OCI-LY7 (cell line): ENCODE measurements around the gene C1QA.

Source experiments
- EZH2phosphoT487 ChIP-seq: fragments of 200-600 bp; sonication (generic); IDR thresholded peaks from 2 replicates; pipeline ENCODE4 v1.6.1; 2018; ENCODE audit warnings: low read depth, borderline replicate concordance, mild to moderate bottlenecking, mixed run types, antibody characterized with exemption, low read length, moderate library complexity, mixed read lengths
- TF ChIP-seq, protein P1 (sequence below): fragments of 200-600 bp; sonication (generic); conservative IDR thresholded peaks from 2 replicates; pipeline ENCODE4 v1.5.1; 2014; ENCODE audit warnings: mild to moderate bottlenecking, antibody characterized with exemption, low read length, moderate library complexity, mixed read lengths

DNA sequence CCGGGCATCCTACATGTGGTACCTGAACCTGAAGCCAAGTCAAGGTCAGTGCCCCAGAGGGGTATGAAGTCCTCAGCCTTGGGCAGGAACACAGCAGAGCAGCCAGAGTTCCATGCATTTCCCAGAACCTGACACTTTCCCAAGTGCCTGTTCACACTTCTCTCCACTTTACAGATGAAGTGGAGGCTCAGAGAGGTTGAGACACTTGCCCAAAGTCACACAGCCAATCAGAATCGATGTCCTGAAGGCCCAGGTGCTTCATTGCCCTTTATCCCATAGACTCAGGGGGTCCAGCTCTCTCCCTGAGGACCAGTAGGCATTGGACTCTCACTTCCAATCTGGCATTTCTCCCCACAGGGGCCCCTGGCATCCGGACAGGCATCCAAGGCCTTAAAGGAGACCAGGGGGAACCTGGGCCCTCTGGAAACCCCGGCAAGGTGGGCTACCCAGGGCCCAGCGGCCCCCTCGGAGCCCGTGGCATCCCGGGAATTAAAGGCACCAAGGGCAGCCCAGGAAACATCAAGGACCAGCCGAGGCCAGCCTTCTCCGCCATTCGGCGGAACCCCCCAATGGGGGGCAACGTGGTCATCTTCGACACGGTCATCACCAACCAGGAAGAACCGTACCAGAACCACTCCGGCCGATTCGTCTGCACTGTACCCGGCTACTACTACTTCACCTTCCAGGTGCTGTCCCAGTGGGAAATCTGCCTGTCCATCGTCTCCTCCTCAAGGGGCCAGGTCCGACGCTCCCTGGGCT lies 2.2 kb downstream of the C1QA start:
- TF ChIP-seq, protein P1, sequence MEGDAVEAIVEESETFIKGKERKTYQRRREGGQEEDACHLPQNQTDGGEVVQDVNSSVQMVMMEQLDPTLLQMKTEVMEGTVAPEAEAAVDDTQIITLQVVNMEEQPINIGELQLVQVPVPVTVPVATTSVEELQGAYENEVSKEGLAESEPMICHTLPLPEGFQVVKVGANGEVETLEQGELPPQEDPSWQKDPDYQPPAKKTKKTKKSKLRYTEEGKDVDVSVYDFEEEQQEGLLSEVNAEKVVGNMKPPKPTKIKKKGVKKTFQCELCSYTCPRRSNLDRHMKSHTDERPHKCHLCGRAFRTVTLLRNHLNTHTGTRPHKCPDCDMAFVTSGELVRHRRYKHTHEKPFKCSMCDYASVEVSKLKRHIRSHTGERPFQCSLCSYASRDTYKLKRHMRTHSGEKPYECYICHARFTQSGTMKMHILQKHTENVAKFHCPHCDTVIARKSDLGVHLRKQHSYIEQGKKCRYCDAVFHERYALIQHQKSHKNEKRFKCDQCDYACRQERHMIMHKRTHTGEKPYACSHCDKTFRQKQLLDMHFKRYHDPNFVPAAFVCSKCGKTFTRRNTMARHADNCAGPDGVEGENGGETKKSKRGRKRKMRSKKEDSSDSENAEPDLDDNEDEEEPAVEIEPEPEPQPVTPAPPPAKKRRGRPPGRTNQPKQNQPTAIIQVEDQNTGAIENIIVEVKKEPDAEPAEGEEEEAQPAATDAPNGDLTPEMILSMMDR = no peak
- no peak for TF ChIP-seq EZH2phosphoT487
